DND-41 (cell line): ENCODE measurements around the gene FAM171A1.

ENCODE experiments used
- ATAC-seq: fragments of 200-7000 bp; cut with Tn5 transposase; 3 replicates; pipeline ENCODE4 v1.9.1; 2021; ENCODE audit warnings: low read depth; ENCODE audit not compliant: insufficient read depth
- DNase-seq: peaks from one replicate; pipeline ENCODE4 v3.0.0-alpha.2; 2020
- H2AFZ ChIP-seq: 2 replicates; pipeline ENCODE4 v1.6.0; 2012; ENCODE audit warnings: low read depth, low read length
- H3K27ac ChIP-seq: 2 replicates; pipeline ENCODE4 v1.5.1; 2012; ENCODE audit warnings: low read length, inconsistent platforms
- H3K27me3 ChIP-seq: fragments of 200-600 bp; sonication (generic); 2 replicates; pipeline ENCODE4 v1.6.0; 2012; ENCODE audit warnings: low read length, mild to moderate bottlenecking, inconsistent platforms; ENCODE audit not compliant: insufficient read depth, poor library complexity
- H3K36me3 ChIP-seq: 2 replicates; pipeline ENCODE4 v1.5.1; 2012; ENCODE audit warnings: low read length, inconsistent platforms; ENCODE audit not compliant: insufficient read depth
- H3K4me1 ChIP-seq: 2 replicates; pipeline ENCODE4 v1.5.1; 2012; ENCODE audit warnings: mild to moderate bottlenecking, low read length; ENCODE audit not compliant: insufficient read depth
- H3K4me2 ChIP-seq: 2 replicates; pipeline ENCODE4 v1.6.0; 2012; ENCODE audit warnings: mild to moderate bottlenecking, moderate library complexity, low read length, inconsistent platforms; ENCODE audit not compliant: insufficient read depth
- H3K4me3 ChIP-seq, 2 experiments: fragments of 200-600 bp in 1 of 2; shearing (Covaris generic) in 1 of 2; 2 replicates each; pipeline ENCODE4 v1.5.1; 2012 to 2016; ENCODE audit warnings: inconsistent platforms in 2 of 2, low read length in 2 of 2, mild to moderate bottlenecking in 2 of 2, low read depth in 1 of 2, moderate library complexity in 1 of 2
- H3K79me2 ChIP-seq: 2 replicates; pipeline ENCODE4 v1.6.0; 2012; ENCODE audit warnings: low read length, inconsistent platforms; ENCODE audit not compliant: insufficient read depth
- H3K9ac ChIP-seq: 2 replicates; pipeline ENCODE4 v1.6.0; 2012; ENCODE audit warnings: low read depth, mild to moderate bottlenecking, inconsistent platforms, low read length, moderate library complexity
- H3K9me3 ChIP-seq: 2 replicates; pipeline ENCODE4 v1.5.1; 2012; ENCODE audit warnings: low read length, moderate library complexity, mild to moderate bottlenecking, inconsistent platforms; ENCODE audit not compliant: insufficient read depth, severe bottlenecking
- H4K20me1 ChIP-seq: 2 replicates; pipeline ENCODE4 v1.6.0; 2012; ENCODE audit warnings: low read length; ENCODE audit not compliant: insufficient read depth
- CTCF ChIP-seq: IDR thresholded peaks from 2 replicates; pipeline ENCODE4 v1.5.1; 2012; ENCODE audit warnings: borderline replicate concordance, low read length, moderate library complexity, mild to moderate bottlenecking; ENCODE audit not compliant: poor library complexity, severe bottlenecking; ENCODE audit errors: extremely low read depth
- EZH2 ChIP-seq: IDR thresholded peaks from 3 replicates; pipeline ENCODE4 v1.6.1; 2012; ENCODE audit warnings: borderline replicate concordance, low read depth, mild to moderate bottlenecking, moderate library complexity, low read length, inconsistent platforms; ENCODE audit not compliant: severe bottlenecking

Gene FAM171A1

GRCh38 chr10:15325944-15326284, 45.2 kb downstream of the FAM171A1 start:
- peaks cover 2% of the 10 kb centered on the region; the same call in 1 of the 2 replicates for H3K79me2 ChIP-seq
- ATAC-seq (no peak), DNase-seq (no peak)
- H4K20me1 ChIP-seq = no peaks in the 10 kb centered on the region
- no peak overlapping the region for H3K9ac ChIP-seq
- H3K4me2 ChIP-seq = no peak overlapping the region
- H3K4me1 ChIP-seq = no peaks in the 10 kb centered on the region
- no peak overlapping the region for H3K27ac ChIP-seq
- H3K9me3 ChIP-seq = no peaks in the 10 kb centered on the region
- no peak overlapping the region for H2AFZ ChIP-seq
- no peak for TF ChIP-seq CTCF
- no peak for TF ChIP-seq EZH2
- no peaks in the 10 kb centered on the region for H3K27me3 ChIP-seq
- no peaks in the 10 kb centered on the region for H3K36me3 ChIP-seq
- H3K4me3 ChIP-seq = no peak overlapping the region

GRCh38 chr10:15325243-15325943, 45.7 kb downstream of the FAM171A1 start:
- Histone ChIP-seq H3K36me3 (no peaks in the 10 kb centered on the region), H3K9ac (no peak overlapping the region), H4K20me1 (no peaks in the 10 kb centered on the region), H3K4me1 (no peaks in the 10 kb centered on the region), H3K79me2 (peaks cover 2% of the 10 kb centered on the region; the same call in 1 of the 2 replicates), H3K27me3 (no peaks in the 10 kb centered on the region), H3K4me3 (no peak overlapping the region), H3K4me2 (no peak overlapping the region), H3K27ac (no peak overlapping the region), H2AFZ (no peak overlapping the region), H3K9me3 (no peaks in the 10 kb centered on the region)
- ATAC-seq (no peak), DNase-seq (no peak)
- TF ChIP-seq CTCF (no peak), EZH2 (no peak)

GRCh38 chr10:15324611-15325010, 46.5 kb downstream of the FAM171A1 start:
- H3K27me3 ChIP-seq = no peaks in the 10 kb centered on the region
- H3K4me2 ChIP-seq = no peak overlapping the region
- no peaks in the 10 kb centered on the region for H4K20me1 ChIP-seq
- no peaks in the 10 kb centered on the region for H3K36me3 ChIP-seq
- no peak for TF ChIP-seq EZH2
- no peak for TF ChIP-seq CTCF
- H3K27ac ChIP-seq = no peak overlapping the region
- H2AFZ ChIP-seq = no peak overlapping the region
- no peak for DNase-seq
- peaks cover under 1% of the 10 kb centered on the region; the same call in 1 of the 2 replicates for H3K79me2 ChIP-seq
- ATAC-seq = no peak
- no peak overlapping the region for H3K4me3 ChIP-seq
- no peaks in the 10 kb centered on the region for H3K4me1 ChIP-seq
- H3K9ac ChIP-seq = no peak overlapping the region
- H3K9me3 ChIP-seq = no peaks in the 10 kb centered on the region
